Glutamatergic neuron (in vitro differentiated cells): ENCODE results near the gene SLC10A1. TPM values are rescaled to one million over a fixed set of nuclear protein-coding genes. Genes with fewer than 3 reads are reported as not detected.

Experiments
- total RNA-seq: library from RNA; stranded (reverse); fragmentation: NEBNext Ultra II Directional; extraction: Animal tissue kit (Norgen Biotek cat#: 25700); gene quantifications from one replicate; pipeline ENCODE4 v1.2.1, GENCODE V29; 2021; ENCODE audit not compliant: unreplicated experiment

Gene SLC10A1
- total RNA-seq, 1 donor from 2014 or later: not detected

Other genes starting within 250 kb of the SLC10A1 start
- 7.8 TPM for gene CCDC177, start 222.4 kb downstream of the SLC10A1 start, total RNA-seq
- gene SUSD6, start 185.6 kb downstream of the SLC10A1 start, total RNA-seq: 106 TPM
- gene SRSF5, start 30.1 kb downstream of the SLC10A1 start, total RNA-seq: 319 TPM
- gene SMOC1, start 82.2 kb upstream of the SLC10A1 start, total RNA-seq: 0.49 TPM